ENCODE measurements around the gene DUSP7. TPM values are rescaled to one million over a fixed set of nuclear protein-coding genes. Genes with fewer than 3 reads are reported as not detected.
A peak's percentile ranks its signal among the peaks of the same experiment; 100 is the strongest.

Gene DUSP7
- total RNA-seq, 1 experiment from 2014 or later, result 18.8 TPM

DNA sequence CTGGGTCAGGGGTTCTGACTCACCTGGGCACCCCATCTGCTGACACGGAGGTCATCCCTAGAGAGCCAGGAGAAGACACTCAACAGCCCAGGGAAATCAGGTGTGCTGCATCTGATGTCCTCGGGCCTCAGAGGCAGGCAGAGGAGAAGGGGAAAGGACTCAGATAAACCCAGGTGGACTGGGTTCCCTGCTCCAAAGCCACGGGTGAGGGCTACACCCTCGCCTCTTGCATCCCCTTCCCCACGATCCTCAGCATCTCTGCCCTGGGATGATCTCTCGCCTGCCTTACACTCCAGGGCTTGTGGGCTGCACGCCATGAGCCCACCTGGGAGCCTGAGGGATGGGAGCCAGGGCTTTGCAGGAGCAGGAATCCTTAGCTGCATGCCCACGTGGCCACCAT lies 8.2 kb upstream of the DUSP7 start:
- Mint-ChIP-seq H3K4me1 (no peaks in the 10 kb centered on the region), H3K9me3 (no peaks in the 10 kb centered on the region), H3K27me3 (ENCODE audit: low read depth) (peaks cover 4% of the 10 kb centered on the region), H3K27ac (0 out of 2 replicates have a peak overlapping the region, but pooled peaks have one; percentile 11), H3K4me3 (no peak overlapping the region), H3K36me3 (no peaks in the 10 kb centered on the region)
- DNase-seq (ENCODE audit: low spot score), result no peak
- ChIA-PET POLR2A (interaction anchor here (0.6 kb wide), 1 partner anchor 475 kb away, joined by 4 read pairs; no protein-coding TSS in a partner anchor), CTCF (interaction anchor here (2.2 kb wide), 1 partner anchor 12 kb away, joined by 11 read pairs; no protein-coding TSS in a partner anchor)
- ATAC-seq, result no peak
- TF ChIP-seq, protein P1, sequence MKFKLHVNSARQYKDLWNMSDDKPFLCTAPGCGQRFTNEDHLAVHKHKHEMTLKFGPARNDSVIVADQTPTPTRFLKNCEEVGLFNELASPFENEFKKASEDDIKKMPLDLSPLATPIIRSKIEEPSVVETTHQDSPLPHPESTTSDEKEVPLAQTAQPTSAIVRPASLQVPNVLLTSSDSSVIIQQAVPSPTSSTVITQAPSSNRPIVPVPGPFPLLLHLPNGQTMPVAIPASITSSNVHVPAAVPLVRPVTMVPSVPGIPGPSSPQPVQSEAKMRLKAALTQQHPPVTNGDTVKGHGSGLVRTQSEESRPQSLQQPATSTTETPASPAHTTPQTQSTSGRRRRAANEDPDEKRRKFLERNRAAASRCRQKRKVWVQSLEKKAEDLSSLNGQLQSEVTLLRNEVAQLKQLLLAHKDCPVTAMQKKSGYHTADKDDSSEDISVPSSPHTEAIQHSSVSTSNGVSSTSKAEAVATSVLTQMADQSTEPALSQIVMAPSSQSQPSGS (CRISPR knock-in tag; IDR thresholded peaks at IDR 0.05; ENCODE audit: borderline replicate concordance, low read depth), result no peak
- TF ChIP-seq, protein P2, sequence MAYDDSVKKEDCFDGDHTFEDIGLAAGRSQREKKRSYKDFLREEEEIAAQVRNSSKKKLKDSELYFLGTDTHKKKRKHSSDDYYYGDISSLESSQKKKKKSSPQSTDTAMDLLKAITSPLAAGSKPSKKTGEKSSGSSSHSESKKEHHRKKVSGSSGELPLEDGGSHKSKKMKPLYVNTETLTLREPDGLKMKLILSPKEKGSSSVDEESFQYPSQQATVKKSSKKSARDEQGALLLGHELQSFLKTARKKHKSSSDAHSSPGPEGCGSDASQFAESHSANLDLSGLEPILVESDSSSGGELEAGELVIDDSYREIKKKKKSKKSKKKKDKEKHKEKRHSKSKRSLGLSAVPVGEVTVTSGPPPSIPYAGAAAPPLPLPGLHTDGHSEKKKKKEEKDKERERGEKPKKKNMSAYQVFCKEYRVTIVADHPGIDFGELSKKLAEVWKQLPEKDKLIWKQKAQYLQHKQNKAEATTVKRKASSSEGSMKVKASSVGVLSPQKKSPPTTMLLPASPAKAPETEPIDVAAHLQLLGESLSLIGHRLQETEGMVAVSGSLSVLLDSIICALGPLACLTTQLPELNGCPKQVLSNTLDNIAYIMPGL (CRISPR knock-in tag; IDR thresholded peaks at IDR 0.05), result no peak
- TF ChIP-seq, protein P3, sequence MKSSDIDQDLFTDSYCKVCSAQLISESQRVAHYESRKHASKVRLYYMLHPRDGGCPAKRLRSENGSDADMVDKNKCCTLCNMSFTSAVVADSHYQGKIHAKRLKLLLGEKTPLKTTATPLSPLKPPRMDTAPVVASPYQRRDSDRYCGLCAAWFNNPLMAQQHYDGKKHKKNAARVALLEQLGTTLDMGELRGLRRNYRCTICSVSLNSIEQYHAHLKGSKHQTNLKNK (CRISPR knock-in tag; IDR thresholded peaks at IDR 0.05), result no peak
- TF ChIP-seq SOX15 (CRISPR knock-in tag; IDR thresholded peaks at IDR 0.05), result no peak
- TF ChIP-seq, protein P4, sequence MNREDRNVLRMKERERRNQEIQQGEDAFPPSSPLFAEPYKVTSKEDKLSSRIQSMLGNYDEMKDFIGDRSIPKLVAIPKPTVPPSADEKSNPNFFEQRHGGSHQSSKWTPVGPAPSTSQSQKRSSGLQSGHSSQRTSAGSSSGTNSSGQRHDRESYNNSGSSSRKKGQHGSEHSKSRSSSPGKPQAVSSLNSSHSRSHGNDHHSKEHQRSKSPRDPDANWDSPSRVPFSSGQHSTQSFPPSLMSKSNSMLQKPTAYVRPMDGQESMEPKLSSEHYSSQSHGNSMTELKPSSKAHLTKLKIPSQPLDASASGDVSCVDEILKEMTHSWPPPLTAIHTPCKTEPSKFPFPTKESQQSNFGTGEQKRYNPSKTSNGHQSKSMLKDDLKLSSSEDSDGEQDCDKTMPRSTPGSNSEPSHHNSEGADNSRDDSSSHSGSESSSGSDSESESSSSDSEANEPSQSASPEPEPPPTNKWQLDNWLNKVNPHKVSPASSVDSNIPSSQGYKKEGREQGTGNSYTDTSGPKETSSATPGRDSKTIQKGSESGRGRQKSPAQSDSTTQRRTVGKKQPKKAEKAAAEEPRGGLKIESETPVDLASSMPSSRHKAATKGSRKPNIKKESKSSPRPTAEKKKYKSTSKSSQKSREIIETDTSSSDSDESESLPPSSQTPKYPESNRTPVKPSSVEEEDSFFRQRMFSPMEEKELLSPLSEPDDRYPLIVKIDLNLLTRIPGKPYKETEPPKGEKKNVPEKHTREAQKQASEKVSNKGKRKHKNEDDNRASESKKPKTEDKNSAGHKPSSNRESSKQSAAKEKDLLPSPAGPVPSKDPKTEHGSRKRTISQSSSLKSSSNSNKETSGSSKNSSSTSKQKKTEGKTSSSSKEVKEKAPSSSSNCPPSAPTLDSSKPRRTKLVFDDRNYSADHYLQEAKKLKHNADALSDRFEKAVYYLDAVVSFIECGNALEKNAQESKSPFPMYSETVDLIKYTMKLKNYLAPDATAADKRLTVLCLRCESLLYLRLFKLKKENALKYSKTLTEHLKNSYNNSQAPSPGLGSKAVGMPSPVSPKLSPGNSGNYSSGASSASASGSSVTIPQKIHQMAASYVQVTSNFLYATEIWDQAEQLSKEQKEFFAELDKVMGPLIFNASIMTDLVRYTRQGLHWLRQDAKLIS (CRISPR knock-in tag; IDR thresholded peaks at IDR 0.05; ENCODE audit: borderline replicate concordance), result no peak
- no peak for TF ChIP-seq ZNF423 (CRISPR knock-in tag; IDR thresholded peaks at IDR 0.05)
- no peak for TF ChIP-seq MXD4 (CRISPR knock-in tag; IDR thresholded peaks at IDR 0.05; ENCODE audit: borderline replicate concordance)
- TF ChIP-seq ESRRA (CRISPR knock-in tag; IDR thresholded peaks at IDR 0.05; ENCODE audit: borderline replicate concordance), result no peak
- TF ChIP-seq, protein P5, sequence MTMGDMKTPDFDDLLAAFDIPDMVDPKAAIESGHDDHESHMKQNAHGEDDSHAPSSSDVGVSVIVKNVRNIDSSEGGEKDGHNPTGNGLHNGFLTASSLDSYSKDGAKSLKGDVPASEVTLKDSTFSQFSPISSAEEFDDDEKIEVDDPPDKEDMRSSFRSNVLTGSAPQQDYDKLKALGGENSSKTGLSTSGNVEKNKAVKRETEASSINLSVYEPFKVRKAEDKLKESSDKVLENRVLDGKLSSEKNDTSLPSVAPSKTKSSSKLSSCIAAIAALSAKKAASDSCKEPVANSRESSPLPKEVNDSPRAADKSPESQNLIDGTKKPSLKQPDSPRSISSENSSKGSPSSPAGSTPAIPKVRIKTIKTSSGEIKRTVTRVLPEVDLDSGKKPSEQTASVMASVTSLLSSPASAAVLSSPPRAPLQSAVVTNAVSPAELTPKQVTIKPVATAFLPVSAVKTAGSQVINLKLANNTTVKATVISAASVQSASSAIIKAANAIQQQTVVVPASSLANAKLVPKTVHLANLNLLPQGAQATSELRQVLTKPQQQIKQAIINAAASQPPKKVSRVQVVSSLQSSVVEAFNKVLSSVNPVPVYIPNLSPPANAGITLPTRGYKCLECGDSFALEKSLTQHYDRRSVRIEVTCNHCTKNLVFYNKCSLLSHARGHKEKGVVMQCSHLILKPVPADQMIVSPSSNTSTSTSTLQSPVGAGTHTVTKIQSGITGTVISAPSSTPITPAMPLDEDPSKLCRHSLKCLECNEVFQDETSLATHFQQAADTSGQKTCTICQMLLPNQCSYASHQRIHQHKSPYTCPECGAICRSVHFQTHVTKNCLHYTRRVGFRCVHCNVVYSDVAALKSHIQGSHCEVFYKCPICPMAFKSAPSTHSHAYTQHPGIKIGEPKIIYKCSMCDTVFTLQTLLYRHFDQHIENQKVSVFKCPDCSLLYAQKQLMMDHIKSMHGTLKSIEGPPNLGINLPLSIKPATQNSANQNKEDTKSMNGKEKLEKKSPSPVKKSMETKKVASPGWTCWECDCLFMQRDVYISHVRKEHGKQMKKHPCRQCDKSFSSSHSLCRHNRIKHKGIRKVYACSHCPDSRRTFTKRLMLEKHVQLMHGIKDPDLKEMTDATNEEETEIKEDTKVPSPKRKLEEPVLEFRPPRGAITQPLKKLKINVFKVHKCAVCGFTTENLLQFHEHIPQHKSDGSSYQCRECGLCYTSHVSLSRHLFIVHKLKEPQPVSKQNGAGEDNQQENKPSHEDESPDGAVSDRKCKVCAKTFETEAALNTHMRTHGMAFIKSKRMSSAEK (CRISPR knock-in tag; IDR thresholded peaks at IDR 0.05; ENCODE audit: borderline replicate concordance), result no peak
- TF ChIP-seq JUN (CRISPR knock-in tag; IDR thresholded peaks at IDR 0.05), result no peak
- TF ChIP-seq, protein P6, sequence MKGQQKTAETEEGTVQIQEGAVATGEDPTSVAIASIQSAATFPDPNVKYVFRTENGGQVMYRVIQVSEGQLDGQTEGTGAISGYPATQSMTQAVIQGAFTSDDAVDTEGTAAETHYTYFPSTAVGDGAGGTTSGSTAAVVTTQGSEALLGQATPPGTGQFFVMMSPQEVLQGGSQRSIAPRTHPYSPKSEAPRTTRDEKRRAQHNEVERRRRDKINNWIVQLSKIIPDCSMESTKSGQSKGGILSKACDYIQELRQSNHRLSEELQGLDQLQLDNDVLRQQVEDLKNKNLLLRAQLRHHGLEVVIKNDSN (CRISPR knock-in tag; IDR thresholded peaks at IDR 0.05), result no peak
- TF ChIP-seq CREM (CRISPR knock-in tag; IDR thresholded peaks at IDR 0.05), result no peak
- TF ChIP-seq, protein P7, sequence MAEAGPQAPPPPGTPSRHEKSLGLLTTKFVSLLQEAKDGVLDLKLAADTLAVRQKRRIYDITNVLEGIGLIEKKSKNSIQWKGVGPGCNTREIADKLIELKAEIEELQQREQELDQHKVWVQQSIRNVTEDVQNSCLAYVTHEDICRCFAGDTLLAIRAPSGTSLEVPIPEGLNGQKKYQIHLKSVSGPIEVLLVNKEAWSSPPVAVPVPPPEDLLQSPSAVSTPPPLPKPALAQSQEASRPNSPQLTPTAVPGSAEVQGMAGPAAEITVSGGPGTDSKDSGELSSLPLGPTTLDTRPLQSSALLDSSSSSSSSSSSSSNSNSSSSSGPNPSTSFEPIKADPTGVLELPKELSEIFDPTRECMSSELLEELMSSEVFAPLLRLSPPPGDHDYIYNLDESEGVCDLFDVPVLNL (CRISPR knock-in tag; IDR thresholded peaks at IDR 0.05; ENCODE audit: borderline replicate concordance, low read depth), result no peak
- TF ChIP-seq CBFB (CRISPR knock-in tag; IDR thresholded peaks at IDR 0.05; ENCODE audit: low read depth), result no peak
- TF ChIP-seq, protein P8, sequence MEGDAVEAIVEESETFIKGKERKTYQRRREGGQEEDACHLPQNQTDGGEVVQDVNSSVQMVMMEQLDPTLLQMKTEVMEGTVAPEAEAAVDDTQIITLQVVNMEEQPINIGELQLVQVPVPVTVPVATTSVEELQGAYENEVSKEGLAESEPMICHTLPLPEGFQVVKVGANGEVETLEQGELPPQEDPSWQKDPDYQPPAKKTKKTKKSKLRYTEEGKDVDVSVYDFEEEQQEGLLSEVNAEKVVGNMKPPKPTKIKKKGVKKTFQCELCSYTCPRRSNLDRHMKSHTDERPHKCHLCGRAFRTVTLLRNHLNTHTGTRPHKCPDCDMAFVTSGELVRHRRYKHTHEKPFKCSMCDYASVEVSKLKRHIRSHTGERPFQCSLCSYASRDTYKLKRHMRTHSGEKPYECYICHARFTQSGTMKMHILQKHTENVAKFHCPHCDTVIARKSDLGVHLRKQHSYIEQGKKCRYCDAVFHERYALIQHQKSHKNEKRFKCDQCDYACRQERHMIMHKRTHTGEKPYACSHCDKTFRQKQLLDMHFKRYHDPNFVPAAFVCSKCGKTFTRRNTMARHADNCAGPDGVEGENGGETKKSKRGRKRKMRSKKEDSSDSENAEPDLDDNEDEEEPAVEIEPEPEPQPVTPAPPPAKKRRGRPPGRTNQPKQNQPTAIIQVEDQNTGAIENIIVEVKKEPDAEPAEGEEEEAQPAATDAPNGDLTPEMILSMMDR (IDR thresholded peaks at IDR 0.05), result no peak
- TF ChIP-seq, protein P9, sequence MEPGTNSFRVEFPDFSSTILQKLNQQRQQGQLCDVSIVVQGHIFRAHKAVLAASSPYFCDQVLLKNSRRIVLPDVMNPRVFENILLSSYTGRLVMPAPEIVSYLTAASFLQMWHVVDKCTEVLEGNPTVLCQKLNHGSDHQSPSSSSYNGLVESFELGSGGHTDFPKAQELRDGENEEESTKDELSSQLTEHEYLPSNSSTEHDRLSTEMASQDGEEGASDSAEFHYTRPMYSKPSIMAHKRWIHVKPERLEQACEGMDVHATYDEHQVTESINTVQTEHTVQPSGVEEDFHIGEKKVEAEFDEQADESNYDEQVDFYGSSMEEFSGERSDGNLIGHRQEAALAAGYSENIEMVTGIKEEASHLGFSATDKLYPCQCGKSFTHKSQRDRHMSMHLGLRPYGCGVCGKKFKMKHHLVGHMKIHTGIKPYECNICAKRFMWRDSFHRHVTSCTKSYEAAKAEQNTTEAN (CRISPR knock-in tag; IDR thresholded peaks at IDR 0.05), result no peak
- no peak for TF ChIP-seq SMAD3 (CRISPR knock-in tag; IDR thresholded peaks at IDR 0.05; ENCODE audit: borderline replicate concordance)
- no peak for TF ChIP-seq NR3C1 (CRISPR knock-in tag; conservative IDR thresholded peaks at IDR 0.05; ENCODE audit: low read depth)
- no peak for TF ChIP-seq FOXJ3 (CRISPR knock-in tag; IDR thresholded peaks at IDR 0.05; ENCODE audit: borderline replicate concordance)
- no peak for TF ChIP-seq ZNF671 (CRISPR knock-in tag; IDR thresholded peaks at IDR 0.05)

Measured in WTC11 (cell line).